OCI-LY7 (cell line): Measurements from ENCODE around the gene NFATC2.

Experiments
- EZH2phosphoT487 ChIP-seq: fragments of 200-600 bp; sonication (generic); IDR thresholded peaks from 2 replicates; pipeline ENCODE4 v1.6.1; 2018; ENCODE audit warnings: low read depth, borderline replicate concordance, mild to moderate bottlenecking, mixed run types, antibody characterized with exemption, low read length, moderate library complexity, mixed read lengths
- TF ChIP-seq, protein P1 (sequence below): fragments of 200-600 bp; sonication (generic); conservative IDR thresholded peaks from 2 replicates; pipeline ENCODE4 v1.5.1; 2014; ENCODE audit warnings: mild to moderate bottlenecking, antibody characterized with exemption, low read length, moderate library complexity, mixed read lengths

DNA sequence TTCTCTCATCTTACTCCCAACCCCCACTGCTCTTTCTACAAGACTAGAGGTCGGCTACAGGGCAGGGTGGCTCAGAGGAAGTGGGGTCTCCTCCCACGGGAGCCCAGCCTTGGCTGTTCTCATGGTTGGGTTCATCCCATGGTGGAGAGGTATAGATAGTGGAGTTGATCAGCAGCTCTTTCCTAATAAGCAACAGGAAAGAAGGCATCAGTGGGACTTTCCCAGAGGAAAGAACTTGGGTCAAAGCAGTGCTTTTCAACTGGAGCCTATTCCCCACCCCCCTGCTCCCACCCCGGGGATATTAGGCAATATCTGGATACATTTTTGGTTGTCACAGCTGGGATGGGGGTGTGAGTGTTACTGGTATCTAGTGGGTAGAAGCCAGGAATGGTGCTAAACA, 200.9 kb downstream of the NFATC2 start:
- TF ChIP-seq, protein P1, sequence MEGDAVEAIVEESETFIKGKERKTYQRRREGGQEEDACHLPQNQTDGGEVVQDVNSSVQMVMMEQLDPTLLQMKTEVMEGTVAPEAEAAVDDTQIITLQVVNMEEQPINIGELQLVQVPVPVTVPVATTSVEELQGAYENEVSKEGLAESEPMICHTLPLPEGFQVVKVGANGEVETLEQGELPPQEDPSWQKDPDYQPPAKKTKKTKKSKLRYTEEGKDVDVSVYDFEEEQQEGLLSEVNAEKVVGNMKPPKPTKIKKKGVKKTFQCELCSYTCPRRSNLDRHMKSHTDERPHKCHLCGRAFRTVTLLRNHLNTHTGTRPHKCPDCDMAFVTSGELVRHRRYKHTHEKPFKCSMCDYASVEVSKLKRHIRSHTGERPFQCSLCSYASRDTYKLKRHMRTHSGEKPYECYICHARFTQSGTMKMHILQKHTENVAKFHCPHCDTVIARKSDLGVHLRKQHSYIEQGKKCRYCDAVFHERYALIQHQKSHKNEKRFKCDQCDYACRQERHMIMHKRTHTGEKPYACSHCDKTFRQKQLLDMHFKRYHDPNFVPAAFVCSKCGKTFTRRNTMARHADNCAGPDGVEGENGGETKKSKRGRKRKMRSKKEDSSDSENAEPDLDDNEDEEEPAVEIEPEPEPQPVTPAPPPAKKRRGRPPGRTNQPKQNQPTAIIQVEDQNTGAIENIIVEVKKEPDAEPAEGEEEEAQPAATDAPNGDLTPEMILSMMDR = no peak
- TF ChIP-seq EZH2phosphoT487 = no peak
